Lower leg skin (tissue), 3 donors: ENCODE results near the gene SASH1.

Experiments used
- CTCF ChIP-seq, 3 donors: fragments of 450-650 bp; IDR thresholded peaks; one replicate each; pipeline ENCODE4 v1.5.1; 2016; ENCODE audit warnings: antibody characterized with exemption in 3 of 3, mild to moderate bottlenecking in 3 of 3, moderate library complexity in 2 of 3
- POLR2A ChIP-seq, 2 donors: fragments of 450-650 bp; IDR thresholded peaks; one replicate each; pipeline ENCODE4 v1.6.1; 2016 to 2017; ENCODE audit warnings: antibody characterized with exemption in 2 of 2, mild to moderate bottlenecking in 1 of 2, moderate library complexity in 1 of 2

DNA sequence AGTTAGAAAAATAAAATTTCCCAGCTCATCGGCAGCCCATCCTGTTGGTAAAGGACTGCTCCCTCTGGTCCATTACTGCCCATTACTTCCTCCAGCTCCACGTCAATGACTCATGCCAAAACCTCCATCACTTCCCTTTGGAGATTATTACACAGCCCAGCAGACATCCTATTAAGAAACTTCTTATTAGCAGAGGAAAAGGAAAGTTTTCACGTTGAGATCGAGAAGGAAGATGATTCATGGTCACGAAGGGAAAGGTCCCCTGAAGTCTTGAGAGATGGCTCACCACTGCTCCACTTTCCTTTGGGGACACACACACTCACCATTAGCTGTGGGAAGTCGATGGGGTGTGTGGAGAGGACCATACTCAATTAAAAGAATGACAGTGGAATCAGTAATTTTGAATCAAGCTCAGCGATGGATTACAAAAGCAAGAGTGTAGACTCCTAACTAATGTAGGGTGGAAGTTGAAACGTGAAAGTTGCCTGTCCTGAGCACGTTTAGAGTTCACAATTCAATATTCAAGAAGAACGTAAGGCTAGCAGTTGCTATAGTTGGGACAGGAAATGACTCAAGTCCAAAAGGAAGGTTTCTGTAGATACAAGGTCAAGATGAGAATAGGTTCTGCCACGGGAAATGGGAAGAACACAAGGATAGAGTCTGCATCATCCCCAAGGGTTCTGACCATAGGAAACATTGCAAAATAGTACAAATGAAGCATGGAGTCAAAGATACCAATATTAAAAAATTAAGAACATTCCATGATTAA, 21.6 kb downstream of the SASH1 start:
- TF ChIP-seq CTCF (IDR thresholded peaks at IDR 0.05) (no peak), POLR2A (IDR thresholded peaks at IDR 0.05) (no peak)
